ENCODE data around the gene WDR82.

The WDR82 gene

DNA sequence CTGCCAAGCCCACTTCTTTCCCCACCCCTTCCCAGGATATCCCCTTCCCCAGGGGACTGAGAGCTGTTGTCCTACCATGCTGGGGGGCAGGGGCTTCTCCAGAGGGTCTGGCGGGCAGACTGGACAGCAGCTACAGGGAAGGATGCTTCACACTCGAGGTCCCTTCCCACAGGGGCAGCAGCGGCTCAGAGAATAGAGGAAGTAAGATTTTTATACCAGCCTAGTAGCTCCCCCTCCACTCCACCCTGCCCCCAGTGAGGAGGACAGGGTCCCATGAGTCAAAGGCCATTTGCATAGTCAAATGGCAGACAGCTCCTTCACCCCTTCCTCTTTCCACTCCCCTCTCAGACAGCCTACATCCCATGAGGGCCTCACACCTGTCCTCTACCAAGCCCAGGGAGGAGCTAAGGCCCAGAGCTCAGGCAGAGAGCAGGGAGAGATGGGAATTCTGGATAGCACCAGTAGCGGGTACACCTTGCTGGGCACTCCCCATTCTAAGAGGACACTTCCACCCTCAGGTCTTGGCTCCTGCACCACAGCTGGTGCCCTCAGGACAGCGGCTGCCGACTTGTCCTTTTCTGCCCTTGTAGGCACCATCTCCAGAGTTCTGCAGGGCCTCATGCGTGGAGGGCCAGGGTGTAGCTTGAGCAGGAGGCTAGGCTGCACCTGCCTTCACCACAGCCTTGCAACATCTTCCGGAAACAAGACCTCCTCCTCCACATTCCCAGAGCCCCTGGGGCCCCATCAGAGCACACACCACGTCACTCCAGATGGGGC lies 52.8 kb downstream of the WDR82 start, which contains the start of gene TLR9:
Gene TLR9 (minus strand): TSS at position 194 of the 777 bp plus-strand sequence. CDS start 116 bp downstream, at position 78.
- TF ChIP-seq, protein P1, sequence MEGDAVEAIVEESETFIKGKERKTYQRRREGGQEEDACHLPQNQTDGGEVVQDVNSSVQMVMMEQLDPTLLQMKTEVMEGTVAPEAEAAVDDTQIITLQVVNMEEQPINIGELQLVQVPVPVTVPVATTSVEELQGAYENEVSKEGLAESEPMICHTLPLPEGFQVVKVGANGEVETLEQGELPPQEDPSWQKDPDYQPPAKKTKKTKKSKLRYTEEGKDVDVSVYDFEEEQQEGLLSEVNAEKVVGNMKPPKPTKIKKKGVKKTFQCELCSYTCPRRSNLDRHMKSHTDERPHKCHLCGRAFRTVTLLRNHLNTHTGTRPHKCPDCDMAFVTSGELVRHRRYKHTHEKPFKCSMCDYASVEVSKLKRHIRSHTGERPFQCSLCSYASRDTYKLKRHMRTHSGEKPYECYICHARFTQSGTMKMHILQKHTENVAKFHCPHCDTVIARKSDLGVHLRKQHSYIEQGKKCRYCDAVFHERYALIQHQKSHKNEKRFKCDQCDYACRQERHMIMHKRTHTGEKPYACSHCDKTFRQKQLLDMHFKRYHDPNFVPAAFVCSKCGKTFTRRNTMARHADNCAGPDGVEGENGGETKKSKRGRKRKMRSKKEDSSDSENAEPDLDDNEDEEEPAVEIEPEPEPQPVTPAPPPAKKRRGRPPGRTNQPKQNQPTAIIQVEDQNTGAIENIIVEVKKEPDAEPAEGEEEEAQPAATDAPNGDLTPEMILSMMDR (IDR thresholded peaks at IDR 0.05; ENCODE audit: low read depth, low read length), result no peak
- DNase-seq (ENCODE audit: low read depth, low spot score), result no peak
- H3K4me3 ChIP-seq (ENCODE audit: low read depth, low read length), result no peak within 1 kb of the TSS
- in situ Hi-C loops (cut with HindIII; ENCODE audit: low sequenced_read_pairs), result no loop called here

DNA sequence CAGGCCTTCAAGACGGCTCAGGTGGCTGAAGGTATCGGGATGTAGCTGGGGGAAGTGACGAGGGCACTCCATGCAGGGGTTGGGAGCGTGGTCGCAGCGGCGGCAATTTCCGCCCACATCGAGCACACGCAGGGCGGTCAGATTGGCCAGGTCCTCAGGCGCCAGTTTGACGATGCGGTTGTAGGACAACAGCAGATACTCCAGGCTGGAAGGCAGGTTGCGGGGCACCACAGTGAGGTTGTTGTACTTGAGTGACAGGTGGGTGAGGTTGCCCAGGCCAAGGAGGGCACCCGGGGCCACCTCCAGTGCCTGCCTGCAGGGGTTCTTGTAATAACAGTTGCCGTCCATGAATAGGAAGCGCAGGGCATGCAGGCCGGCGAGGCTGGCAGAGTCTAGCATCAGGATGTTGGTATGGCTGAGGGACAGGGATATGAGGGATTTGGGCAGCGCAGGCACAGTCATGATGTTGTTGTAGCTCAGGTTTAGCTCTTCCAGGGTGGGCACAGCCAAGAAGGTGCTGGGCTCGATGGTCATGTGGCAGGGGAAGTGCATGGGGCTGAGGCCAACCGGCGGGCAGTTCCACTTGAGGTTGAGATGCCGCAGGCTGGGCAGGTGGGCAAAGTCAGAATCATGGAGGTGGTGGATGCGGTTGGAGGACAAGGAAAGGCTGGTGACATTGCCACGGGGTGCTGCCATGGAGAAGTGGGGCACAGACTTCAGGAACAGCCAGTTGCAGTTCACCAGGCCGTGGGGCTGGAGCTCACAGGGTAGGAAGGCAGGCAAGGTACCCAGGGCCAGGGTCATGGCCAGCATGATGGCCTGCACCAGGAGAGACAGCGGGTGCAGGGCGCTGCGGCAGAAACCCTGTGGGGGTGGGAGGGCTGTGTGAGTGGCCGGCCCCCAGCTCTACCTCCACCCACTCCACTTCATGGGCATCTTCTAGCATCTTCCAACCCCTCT lies 54.7 kb downstream of the WDR82 start:
- in situ Hi-C loops (cut with HindIII; ENCODE audit: low sequenced_read_pairs), result no loop called here
- TF ChIP-seq, protein P1 (IDR thresholded peaks at IDR 0.05; ENCODE audit: low read depth, low read length), result no peak
- no peak overlapping the region for H3K4me3 ChIP-seq (ENCODE audit: low read depth, low read length)
- DNase-seq (ENCODE audit: low read depth, low spot score), result no peak

DNA sequence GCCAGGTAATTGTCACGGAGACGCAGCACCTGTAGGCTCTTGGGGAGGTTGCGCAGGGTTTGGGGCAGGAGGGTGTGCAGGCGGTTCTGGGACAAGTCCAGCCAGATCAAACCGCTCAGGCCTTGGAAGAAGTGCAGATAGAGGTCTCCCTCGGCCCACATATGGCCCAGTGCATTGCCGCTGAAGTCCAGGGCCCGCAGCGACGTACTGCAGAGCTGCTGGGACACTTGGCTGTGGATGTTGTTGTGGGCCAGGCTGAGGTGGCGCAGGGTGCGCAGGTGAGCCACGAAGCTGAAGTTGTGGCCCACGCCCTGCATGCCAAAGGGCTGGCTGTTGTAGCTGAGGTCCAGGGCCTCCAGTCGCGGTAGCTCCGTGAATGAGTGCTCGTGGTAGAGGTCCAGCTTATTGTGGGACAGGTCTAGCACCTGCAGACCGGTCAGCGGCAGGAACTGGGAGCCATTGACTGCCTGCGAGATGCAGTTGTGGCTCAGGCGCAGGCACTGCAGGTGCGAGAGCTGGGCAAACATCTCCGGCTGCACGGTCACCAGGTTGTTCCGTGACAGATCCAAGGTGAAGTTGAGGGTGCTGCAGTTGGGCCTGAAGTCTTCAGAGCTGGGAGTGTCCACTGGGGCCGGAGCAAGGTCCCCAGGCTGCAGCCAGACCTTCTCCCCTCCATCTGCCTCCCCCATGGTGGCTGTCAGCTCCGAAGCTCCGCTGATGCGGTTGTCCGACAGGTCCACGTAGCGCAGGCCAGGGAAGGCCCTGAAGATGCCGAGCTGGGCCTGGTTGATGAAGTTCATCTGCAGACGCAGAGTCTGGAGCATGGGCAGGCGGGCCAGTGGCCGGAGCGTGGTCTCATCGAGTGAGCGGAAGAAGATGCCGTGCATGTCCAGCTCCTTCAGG lies 55.9 kb downstream of the WDR82 start:
- TF ChIP-seq, protein P1 (IDR thresholded peaks at IDR 0.05; ENCODE audit: low read depth, low read length), result no peak
- in situ Hi-C loops (cut with HindIII; ENCODE audit: low sequenced_read_pairs), result no loop called here
- DNase-seq (ENCODE audit: low read depth, low spot score), result no peak
- no peak overlapping the region for H3K4me3 ChIP-seq (ENCODE audit: low read depth, low read length)

DNA sequence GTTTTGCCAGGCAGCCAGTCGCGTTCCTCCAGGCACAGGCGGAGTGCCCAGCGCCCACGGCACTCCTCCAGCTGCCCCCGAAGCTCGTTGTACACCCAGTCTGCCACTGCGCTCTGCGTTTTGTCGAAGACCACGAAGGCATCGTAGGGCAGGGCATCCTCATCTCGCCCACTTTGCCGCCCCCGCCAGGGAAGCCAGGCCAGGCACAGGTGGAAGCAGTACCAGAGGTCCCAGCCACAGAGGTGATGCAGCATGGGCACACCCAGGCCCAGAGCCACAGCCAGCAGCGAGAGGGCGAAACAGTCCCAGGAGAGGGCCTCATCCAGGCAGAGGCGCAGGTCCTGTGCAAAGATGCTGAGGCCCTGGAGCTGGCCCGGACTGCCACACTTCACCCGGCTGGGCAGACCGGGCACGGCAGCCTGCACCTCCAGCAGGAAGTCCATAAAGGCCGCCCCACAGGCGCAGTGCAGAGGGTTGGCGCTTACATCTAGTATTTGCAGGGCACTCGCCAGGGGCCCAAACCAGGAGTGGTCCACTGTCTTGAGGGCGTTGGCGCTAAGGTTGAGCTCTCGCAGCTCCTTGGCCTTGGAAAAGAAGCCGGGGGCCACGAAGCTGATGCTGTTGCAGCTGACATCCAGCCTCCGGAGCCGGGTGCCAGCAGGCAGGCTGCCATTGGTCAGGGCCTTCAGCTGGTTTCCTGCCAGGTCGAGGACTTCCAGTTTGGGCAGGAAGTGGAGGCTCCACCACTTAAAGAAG lies 56.7 kb downstream of the WDR82 start:
- no peak overlapping the region for H3K4me3 ChIP-seq (ENCODE audit: low read depth, low read length)
- in situ Hi-C loops (cut with HindIII; ENCODE audit: low sequenced_read_pairs), result no loop called here
- DNase-seq (ENCODE audit: low read depth, low spot score), result no peak

DNA sequence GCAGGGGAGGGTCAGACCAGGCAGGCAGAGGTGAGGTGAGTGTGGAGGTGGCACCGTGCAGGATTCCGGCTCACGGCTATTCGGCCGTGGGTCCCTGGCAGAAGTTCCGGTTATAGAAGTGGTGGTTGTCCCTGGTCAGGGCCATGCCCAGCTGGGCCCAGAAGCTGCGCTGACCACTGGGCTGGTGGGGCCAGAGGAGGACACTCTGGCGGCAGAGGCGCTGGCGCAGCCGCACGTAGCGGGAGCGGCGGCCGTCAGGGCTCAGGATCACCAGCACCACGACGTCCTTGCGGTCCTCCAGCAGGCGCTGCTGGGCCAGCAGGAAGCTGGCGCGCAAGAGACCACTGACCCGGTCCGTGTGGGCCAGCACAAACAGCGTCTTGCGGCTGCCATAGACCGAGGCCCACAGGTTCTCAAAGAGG lies 57.3 kb downstream of the WDR82 start:
- in situ Hi-C loops (cut with HindIII; ENCODE audit: low sequenced_read_pairs), result no loop called here
- no peak overlapping the region for H3K4me3 ChIP-seq (ENCODE audit: low read depth, low read length)

More for the DNA sequence above, 56.7 kb downstream of the WDR82 start:
- TF ChIP-seq, protein P1 (IDR thresholded peaks at IDR 0.05; ENCODE audit: low read depth, low read length), result no peak

More for the DNA sequence above, 57.3 kb downstream of the WDR82 start:
- TF ChIP-seq, protein P1 (IDR thresholded peaks at IDR 0.05; ENCODE audit: low read depth, low read length), result no peak
- no peak for DNase-seq (ENCODE audit: low read depth, low spot score)

Data from astrocyte of the spinal cord (primary cell).